ENCODE results near the gene SEC11A. TPM values are rescaled to one million over a fixed set of nuclear protein-coding genes. Genes with fewer than 3 reads are reported as not detected.
"Not testable (repeated sequence)": the region's sequence is repeated elsewhere in the genome, so short reads cannot be mapped to it uniquely, and the experiment has no call there.

SEC11A gene
- total RNA-seq, 1 experiment from 2014 or later, result 192 TPM

- H3K9me3 Mint-ChIP-seq (ENCODE audit: unreplicated experiment), result no peaks in the 10 kb centered on the region
- TF ChIP-seq CTCF (IDR thresholded peaks at IDR 0.05; ENCODE audit: unreplicated experiment), result no peak
- no peak overlapping the region for H3K4me3 Mint-ChIP-seq (ENCODE audit: unreplicated experiment)
- ChIA-PET POLR2A (interaction anchor here (0.6 kb wide), 2 partner anchors 46 to 64 kb away, joined by 3 read pairs; no protein-coding TSS in a partner anchor), CTCF (interaction anchor here (0.6 kb wide), 1 partner anchor 71 kb away, joined by 3 read pairs; no protein-coding TSS in a partner anchor)
- intact Hi-C loops (cut with micrococcal nuclease), result no loop called here
- peaks cover 7% of the 10 kb centered on the region for H3K4me1 Mint-ChIP-seq (ENCODE audit: insufficient read depth, unreplicated experiment)
- H3K27ac Mint-ChIP-seq (ENCODE audit: low read depth, unreplicated experiment), result no peak overlapping the region
- BruUV-seq (replicated peaks), result no TSS peak
- DNase-seq (ENCODE audit: unreplicated experiment), result no peak
- peaks cover 95% of the 10 kb centered on the region for H3K36me3 Mint-ChIP-seq (ENCODE audit: insufficient read depth, unreplicated experiment)
- H3K27me3 Mint-ChIP-seq (ENCODE audit: insufficient read depth, unreplicated experiment), result no peaks in the 10 kb centered on the region
Measured at GRCh38 chr15:84645496-84645895, 70.4 kb downstream of the SEC11A start.

GRCh38 chr15:84643838-84644237, 72.1 kb downstream of the SEC11A start:
- ChIA-PET POLR2A (interaction anchor here (1.0 to 1.7 kb wide), 2 partner anchors 9 to 12 kb away, joined by 6 to 12 read pairs; partner anchors contain the start of gene WDR73), CTCF (interaction anchor here (1.0 kb wide), 1 partner anchor 15 kb away, joined by 3 read pairs; no protein-coding TSS in a partner anchor)
- no peak for TF ChIP-seq CTCF (IDR thresholded peaks at IDR 0.05; ENCODE audit: unreplicated experiment)
- H3K36me3 Mint-ChIP-seq (ENCODE audit: insufficient read depth, unreplicated experiment), result peaks cover 95% of the 10 kb centered on the region
- H3K27me3 Mint-ChIP-seq (ENCODE audit: insufficient read depth, unreplicated experiment), result no peaks in the 10 kb centered on the region
- no peaks in the 10 kb centered on the region for H3K9me3 Mint-ChIP-seq (ENCODE audit: unreplicated experiment)
- BruUV-seq (replicated peaks), result no TSS peak
- no peak overlapping the region for H3K27ac Mint-ChIP-seq (ENCODE audit: low read depth, unreplicated experiment)
- H3K4me3 Mint-ChIP-seq (ENCODE audit: unreplicated experiment), result no peak overlapping the region
- DNase-seq (ENCODE audit: unreplicated experiment), result no peak
- intact Hi-C loops (cut with micrococcal nuclease), result no loop called here
- H3K4me1 Mint-ChIP-seq (ENCODE audit: insufficient read depth, unreplicated experiment), result peaks cover 2% of the 10 kb centered on the region

- peaks cover 95% of the 10 kb centered on the region for H3K36me3 Mint-ChIP-seq (ENCODE audit: insufficient read depth, unreplicated experiment)
- intact Hi-C loops (cut with micrococcal nuclease); H3K27me3 Mint-ChIP-seq (ENCODE audit: insufficient read depth, unreplicated experiment); BruUV-seq (replicated peaks); H3K9me3 Mint-ChIP-seq (ENCODE audit: unreplicated experiment); H3K27ac Mint-ChIP-seq (ENCODE audit: low read depth, unreplicated experiment); DNase-seq (ENCODE audit: unreplicated experiment); H3K4me1 Mint-ChIP-seq (ENCODE audit: insufficient read depth, unreplicated experiment); H3K4me3 Mint-ChIP-seq (ENCODE audit: unreplicated experiment): not testable (repeated sequence)
- ChIA-PET CTCF (interaction anchor here (0.6 to 1.4 kb wide), 3 partner anchors 11 to 848 kb away, joined by 3 to 4 read pairs (median 3); partner anchors contain the start of gene WDR73), POLR2A (interaction anchor here (0.6 to 1.7 kb wide), 4 partner anchors 9 to 36 kb away, joined by 3 to 12 read pairs (median 4); partner anchors contain the start of gene WDR73)
Measured at GRCh38 chr15:84642640-84643039, 73.3 kb downstream of the SEC11A start.

GRCh38 chr15:84641871-84642270, 74.1 kb downstream of the SEC11A start:
- BruUV-seq (replicated peaks); H3K27ac Mint-ChIP-seq (ENCODE audit: low read depth, unreplicated experiment); H3K27me3 Mint-ChIP-seq (ENCODE audit: insufficient read depth, unreplicated experiment); intact Hi-C loops (cut with micrococcal nuclease); H3K9me3 Mint-ChIP-seq (ENCODE audit: unreplicated experiment); DNase-seq (ENCODE audit: unreplicated experiment); H3K4me3 Mint-ChIP-seq (ENCODE audit: unreplicated experiment); H3K4me1 Mint-ChIP-seq (ENCODE audit: insufficient read depth, unreplicated experiment): not testable (repeated sequence)
- H3K36me3 Mint-ChIP-seq (ENCODE audit: insufficient read depth, unreplicated experiment), result peaks cover 93% of the 10 kb centered on the region
- ChIA-PET CTCF (interaction anchor here (0.6 to 1.4 kb wide), 3 partner anchors 54 to 848 kb away, joined by 3 to 4 read pairs (median 4); no protein-coding TSS in a partner anchor), POLR2A (interaction anchor here (0.6 to 0.7 kb wide), 2 partner anchors 8 to 37 kb away, joined by 4 to 5 read pairs; no protein-coding TSS in a partner anchor)

GRCh38 chr15:84638103-84638502, 77.8 kb downstream of the SEC11A start:
- intact Hi-C loops (cut with micrococcal nuclease), result loop anchor here (1.0 kb wide), 1 partner anchor 40 kb away; no protein-coding TSS in a partner anchor
- H3K4me1 Mint-ChIP-seq (ENCODE audit: insufficient read depth, unreplicated experiment), result peaks cover 17% of the 10 kb centered on the region
- H3K27me3 Mint-ChIP-seq (ENCODE audit: insufficient read depth, unreplicated experiment), result no peaks in the 10 kb centered on the region
- DNase-seq (ENCODE audit: unreplicated experiment), result peak; percentile 43
- no TSS peak for BruUV-seq (replicated peaks)
- ChIA-PET CTCF (interaction anchor here (0.7 to 1.8 kb wide), 9 partner anchors 9 to 331 kb away, joined by 3 to 6 read pairs (median 5); partner anchors contain the start of gene ZSCAN2), POLR2A (interaction anchor here (0.5 to 2.5 kb wide), 10 partner anchors 11 to 299 kb away, joined by 3 to 15 read pairs (median 4); partner anchors contain the start of genes SEC11A and WDR73)
- no peaks in the 10 kb centered on the region for H3K9me3 Mint-ChIP-seq (ENCODE audit: unreplicated experiment)
- peaks cover 73% of the 10 kb centered on the region for H3K36me3 Mint-ChIP-seq (ENCODE audit: insufficient read depth, unreplicated experiment)
- TF ChIP-seq CTCF (IDR thresholded peaks at IDR 0.05; ENCODE audit: unreplicated experiment), result peak; percentile 25
- no peak overlapping the region for H3K4me3 Mint-ChIP-seq (ENCODE audit: unreplicated experiment)
- H3K27ac Mint-ChIP-seq (ENCODE audit: low read depth, unreplicated experiment), result peak overlapping the region; percentile 48

All from MCF 10A (cell line).